GM15510 (cell line): Measurements from ENCODE around the gene MALAT1.

ENCODE experiments used
- POLR2A ChIP-seq: IDR thresholded peaks from 3 replicates; pipeline ENCODE4 v1.6.1; 2011; ENCODE audit warnings: borderline replicate concordance; ENCODE audit not compliant: insufficient read length; ENCODE audit errors: extremely low read depth

MALAT1 gene

DNA sequence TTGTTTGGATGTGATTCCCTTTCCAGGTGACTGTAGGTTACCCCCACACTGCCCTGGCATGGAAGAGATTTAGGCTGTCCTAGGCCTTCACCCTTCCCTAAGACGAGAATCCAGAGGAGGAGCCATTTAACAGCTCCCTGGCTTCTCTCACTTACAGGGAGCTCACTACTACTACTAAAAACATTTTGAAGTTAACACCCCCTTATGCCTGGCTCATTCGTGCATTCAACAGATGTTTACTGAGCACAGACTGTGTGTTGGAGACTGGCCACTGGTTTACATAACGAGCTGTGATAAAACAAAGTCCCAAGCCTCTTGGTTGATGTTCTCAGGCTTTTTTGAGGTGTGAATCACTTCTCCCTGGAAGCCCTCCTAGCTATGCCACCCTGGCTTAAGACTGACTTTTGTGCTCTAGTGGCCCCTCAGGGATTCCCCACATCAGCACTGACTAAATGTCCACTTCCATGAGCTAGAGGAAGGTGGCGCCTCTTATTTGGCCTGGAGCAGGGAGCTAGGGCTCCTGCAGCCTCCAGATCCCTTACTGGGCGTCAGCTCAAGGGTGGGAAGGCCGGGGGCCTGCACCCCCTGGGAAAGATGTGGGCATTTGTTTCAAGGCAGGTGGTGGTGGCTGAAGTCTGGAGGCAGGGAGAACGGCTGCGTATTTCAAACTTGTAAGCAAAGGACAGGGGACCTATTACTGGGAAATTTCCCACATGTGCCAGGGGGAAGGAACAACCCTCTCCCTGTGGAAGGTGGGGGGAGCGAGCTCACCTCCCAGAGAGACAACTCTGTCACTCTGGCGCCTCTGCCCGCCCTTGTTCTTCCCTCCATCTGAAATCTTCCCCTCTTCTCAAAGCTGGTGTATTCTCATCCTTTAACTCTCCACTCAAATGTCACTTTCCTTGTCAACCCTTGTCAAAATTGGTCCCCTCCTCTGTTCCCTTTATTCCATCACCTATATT is 19.4 kb upstream of the MALAT1 start:
- no peak for TF ChIP-seq POLR2A

DNA sequence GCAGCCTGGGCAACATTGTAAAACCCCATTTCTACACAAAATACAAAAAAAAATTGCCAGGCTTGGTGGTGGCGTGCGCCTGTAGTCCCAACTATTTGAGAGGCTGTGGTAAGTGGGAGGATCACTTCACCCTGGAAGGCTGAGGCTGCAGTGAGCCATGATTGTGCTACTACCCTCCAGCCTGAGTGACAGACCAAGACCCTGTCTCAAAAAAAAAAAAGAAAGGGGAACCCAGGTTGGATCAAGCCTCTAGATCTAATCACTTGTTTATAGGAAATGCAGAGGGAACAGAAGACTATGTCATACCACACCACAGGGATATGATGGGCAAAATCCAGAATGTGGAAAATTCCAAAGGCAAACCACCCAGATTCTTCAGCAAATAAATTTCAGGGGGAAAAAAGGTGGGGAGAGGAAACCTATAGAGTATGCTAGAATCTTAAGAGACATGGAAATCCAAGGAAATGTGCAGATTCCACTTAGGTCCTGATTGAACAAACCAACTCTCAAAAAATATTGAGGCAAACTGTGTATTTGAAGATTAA is 16.5 kb upstream of the MALAT1 start:
- TF ChIP-seq POLR2A: no peak

DNA sequence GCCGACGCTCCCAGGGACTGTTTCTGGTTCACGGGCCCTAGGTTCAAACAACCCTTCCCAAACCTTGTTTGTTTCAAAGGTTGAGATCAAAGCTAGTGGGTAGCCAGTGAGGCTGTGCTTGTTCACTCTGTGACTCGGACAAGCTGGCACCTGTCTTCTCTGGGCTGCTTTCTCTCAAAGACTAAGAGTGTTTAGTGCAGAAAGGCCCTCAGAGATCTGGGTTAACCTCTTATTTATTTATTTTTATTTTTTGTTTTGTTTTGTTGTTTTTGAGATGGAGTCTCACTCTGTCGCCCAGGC is 13.0 kb upstream of the MALAT1 start:
- no peak for TF ChIP-seq POLR2A

DNA sequence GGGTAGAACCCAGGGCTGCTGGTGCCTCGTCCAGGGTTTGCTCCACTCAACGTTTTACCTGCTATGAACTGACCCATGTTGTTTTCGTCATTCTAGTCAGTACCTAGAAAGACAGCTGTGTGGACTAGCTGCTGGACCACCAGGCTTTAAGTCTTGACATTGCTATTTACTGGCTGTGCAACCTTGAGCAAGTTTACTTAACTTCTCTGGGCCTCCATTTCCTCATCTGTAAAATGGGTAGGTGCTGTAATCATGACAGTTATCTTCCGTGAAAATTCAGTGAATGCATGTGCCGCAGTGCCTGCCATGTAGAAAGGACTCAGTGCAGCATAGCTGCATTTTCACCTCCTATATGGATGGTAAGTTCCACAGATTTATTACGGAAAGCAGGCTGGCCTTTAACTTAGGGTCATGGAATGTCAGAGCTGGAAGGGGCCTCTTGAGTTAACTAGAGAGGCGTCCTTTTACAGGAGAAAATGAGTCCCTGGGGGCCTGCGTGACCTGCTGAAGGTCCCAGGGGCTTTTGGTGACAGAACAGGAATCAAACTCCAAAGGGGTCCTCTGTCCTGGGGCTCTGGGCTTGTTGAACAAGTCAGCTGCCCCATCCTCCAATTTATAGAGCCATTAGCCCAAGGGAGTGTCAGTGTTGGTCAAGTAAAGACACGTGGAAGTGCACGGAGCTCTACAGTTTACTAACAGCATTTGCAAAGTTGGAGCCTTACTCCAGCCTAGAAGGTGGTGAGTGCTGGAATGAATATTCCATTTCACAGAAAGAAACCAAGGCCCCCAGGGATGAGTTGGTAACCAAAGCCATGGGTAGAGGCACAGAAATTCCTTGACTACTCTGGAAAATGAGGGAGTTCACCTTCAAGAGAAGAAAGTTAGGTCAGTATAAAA is 12.0 kb upstream of the MALAT1 start:
- TF ChIP-seq POLR2A: no peak

DNA sequence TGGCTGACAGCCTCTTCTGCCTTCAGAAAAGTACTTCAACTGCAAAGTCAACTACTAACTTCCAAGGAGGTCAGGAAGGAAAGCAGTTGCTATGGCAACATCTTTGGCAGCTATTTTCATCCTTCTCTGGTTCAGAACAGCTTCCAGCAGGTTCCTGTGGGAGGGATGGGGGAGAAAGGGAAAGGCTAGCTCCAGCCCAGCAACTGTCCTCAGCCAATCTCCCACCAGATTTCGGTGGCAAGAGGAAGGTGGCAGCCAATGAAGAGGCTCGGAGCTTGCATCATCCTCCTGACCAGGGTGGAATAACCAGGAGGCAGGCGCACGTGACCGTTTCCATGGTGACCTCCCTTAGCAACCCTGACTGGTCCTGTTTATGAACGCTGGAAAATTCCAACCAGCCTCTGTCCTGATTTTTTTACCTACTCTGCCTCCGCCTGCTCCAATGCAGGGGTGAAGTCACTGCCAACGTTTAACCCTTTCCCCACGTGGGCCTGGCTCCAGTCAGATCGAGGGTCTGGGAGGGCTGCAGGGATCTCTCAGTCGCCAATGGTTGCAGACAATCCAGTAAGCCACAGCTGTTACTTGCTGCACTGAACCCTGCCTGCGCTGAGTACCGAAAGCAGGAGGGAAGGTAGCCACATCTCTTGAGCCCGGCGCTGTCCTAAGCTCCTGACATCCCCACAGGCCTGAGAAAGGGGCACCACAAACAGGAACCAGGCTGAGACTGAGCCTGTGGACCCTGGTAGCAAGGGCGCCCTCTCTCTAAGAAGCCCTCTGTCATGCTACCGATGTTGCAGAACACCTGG is 11.2 kb upstream of the MALAT1 start:
- TF ChIP-seq POLR2A: peak; percentile 7

DNA sequence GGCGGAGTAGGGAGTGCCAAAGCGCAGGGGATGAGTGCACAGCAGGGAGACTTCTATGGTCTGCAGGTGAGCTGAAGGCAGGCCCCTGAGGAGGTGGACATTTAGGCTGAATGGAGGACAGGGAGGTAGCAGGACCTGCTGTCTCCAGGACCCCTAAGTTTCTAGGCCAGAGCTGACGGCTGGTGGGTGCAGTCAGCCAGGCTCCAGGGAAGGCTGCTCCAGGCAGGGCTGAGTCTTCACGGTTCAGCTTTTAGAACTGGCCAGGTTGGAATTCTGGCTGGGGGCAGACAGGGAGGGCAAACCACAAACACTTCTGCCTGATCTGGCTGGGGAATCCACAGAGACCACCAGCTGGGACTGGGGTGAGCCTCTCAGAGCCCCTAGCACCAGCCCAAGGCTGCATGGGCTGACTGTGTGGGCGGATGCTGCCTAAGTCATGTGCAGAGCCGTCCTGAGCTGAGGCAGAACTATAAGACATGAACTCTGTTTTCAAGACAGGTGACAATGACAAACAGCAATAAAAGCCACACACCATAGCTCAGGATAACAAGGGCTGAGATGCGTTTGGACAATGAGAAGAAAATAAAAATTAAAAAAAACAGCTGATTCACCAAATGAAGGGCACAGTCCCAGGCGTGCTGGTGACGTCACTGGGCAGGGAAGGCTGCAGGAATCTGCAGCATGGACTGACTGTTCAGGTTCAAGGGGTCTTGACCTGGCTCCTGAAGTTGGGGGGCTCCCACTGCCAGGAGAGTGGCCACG is 10.4 kb upstream of the MALAT1 start:
- no peak for TF ChIP-seq POLR2A

DNA sequence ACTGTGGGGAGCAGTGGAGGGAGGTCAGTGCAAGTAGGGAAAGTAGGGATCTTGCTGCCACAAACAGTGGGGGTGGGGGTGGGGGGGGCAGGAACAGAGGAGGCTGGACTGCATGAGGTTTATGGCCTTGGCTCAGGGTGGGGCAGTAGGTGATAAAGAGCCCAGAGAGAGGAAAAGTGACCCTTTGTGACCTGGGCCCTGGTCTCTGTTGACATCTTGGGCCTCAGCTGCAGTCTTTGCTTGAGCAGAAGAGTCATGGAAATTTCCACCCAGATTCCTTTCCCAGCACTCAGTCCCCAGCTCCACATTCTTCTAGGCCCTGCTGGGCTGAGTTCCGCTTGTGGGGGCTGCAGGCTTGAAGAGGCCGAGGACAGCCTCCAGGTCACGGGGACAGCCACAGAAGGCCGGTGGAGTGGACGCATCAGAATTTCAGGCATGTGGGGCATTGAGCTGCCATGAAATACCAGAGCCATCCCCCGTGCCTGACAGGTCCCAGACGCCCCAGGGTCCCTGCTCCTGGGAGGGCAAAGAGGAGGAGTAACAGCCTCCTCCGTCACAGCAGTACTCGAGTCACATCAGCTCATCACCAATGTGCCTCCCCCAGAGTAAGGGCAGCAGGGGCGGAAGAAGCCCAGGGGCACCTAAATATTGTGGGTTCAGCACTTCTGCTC is 9.7 kb upstream of the MALAT1 start:
- no peak for TF ChIP-seq POLR2A

DNA sequence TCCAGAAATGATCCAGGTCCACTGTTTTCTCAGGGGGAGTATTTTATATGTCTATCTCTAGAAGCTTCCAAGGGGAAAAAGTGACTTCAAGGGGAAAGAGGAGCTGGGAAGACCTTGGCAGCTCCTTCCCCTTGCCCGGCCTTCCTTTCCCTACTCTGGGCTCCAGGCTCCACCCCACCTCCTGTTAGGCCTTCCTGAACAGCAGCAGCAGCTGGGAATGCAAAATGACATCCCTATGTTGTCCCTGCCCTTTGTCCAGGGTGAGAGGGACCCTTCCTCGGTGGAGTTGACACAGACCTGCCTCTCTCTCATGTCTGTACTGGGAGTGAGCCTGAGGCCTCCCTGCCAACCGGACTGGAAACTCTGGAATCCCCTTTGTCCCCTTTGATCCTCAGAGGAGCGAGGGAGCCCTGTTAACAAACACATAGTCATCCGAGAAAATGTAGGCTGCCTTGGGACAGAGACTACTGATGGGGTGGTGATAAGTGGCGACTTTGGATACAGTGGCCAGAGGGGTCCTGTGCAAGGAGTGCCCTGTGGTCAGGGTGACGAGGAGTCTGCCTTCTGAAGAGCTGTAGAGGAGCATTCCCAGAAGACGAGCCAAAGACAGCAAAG is 9.0 kb upstream of the MALAT1 start:
- TF ChIP-seq POLR2A: no peak

DNA sequence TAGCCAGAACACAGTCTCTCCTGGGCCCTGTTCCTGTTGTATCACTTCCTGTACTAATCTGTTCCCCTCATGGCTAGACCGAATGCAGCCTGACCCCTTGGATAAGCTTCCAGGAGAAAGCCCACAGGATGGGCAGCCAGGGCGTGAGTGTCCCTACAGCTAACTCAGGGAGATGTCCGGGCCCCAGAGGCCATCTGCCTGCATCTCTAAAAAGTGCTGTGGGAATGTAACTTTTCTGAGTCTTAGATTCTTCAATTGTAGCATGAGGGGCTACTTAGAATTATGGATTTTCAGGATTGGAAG is 7.7 kb upstream of the MALAT1 start:
- TF ChIP-seq POLR2A: no peak

DNA sequence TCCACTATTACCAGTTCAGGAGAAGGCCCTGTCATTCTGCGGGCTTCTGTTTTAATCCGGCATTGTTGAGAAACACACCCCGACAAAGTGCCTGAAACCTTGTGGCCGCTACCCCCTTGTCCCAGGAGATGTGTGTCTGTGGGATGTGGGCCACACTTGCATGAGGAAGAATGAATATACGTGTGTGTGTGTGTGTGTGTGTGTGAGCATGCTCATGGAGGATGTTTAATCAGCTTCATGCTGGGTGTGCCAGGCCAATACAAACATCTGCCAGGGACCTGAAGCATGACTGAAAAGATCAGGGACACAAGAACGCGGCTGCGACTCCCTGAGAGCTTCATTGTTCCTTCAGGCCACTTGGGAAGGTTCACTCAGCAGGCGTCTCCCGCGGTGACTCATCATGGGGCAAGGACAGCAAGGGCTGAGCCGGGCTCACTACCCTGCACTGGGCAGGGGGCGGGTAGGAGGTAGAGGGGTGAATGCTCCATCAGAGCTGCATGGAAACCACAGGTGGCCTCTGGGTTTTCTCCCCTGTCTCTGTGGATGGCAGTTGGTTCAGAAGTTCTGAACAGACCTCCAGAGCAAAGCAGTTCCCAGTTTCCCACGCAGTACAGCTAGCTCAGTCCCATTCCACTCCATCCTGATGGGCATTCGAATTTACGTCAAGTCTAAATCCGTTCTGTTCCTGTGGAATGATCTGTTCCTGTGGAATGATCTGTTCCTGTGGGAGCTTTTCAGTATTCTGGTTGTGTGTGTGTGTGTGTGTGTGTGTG is 7.0 kb upstream of the MALAT1 start:
- TF ChIP-seq POLR2A: no peak

DNA sequence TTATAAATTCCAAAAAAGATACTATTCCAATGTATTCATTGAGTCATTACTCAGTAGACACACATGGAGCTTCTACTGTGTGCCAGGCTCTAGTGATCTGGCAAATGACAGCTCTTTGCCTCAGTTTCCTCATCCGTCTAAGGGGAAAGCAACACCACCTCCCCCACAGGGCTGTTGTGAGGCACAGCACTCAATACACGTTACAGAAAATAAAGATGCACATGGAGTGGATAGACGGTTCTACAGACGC is 6.5 kb upstream of the MALAT1 start:
- no peak for TF ChIP-seq POLR2A

DNA sequence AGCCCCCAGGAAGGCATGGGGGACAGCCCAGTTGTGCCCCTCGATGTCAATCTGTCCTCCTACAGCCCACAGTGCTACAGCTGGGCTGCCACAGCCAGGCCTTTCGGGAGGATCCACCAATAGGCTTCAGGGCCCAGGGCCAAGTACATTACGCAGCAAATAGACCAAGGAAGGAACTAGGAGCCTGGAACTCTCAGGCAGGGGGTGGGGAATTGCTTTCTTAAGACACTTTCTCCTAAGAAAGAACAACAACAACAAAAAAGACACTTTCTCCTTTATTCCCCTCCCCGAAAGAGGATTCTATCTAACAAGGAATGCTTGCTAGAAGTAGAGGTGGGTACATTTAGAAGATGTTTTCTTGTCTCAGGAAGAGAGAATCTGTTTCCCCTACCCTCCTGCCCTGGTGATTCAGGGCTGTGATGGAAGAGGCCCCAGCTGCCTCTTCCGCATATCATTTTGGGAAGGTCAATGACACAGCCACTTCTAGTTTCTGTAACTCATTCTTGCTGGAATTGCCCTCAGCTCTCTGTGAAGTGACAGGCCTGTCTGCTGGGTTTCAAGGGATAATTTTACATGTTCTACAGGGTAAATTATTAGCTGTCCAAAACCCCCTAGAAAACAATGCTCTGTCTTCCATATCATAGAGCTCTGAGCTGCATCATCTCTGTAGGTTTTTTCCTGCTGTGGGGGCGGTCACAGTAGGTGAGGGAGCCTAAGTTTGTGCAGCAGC is 6.0 kb upstream of the MALAT1 start:
- peak; percentile 13 for TF ChIP-seq POLR2A
